Fibroblast of the conjunctiva (primary cell): Measurements from ENCODE around the gene PROM1.

Experiments used
- DNase-seq: peaks from one replicate; pipeline ENCODE4 v3.0.0-alpha.2; 2010; ENCODE audit warnings: low read depth

Gene PROM1

GRCh38 chr4:16056681-16057385 lies 27.0 kb downstream of the PROM1 start:
- no peak for DNase-seq

GRCh38 chr4:16055873-16056272 lies 27.9 kb downstream of the PROM1 start:
- no peak for DNase-seq

GRCh38 chr4:16055471-16055870 lies 28.4 kb downstream of the PROM1 start:
- no peak for DNase-seq

GRCh38 chr4:16052939-16053338 lies 30.9 kb downstream of the PROM1 start:
- no peak for DNase-seq

- DNase-seq, result no peak
These were observed 31.8 kb downstream of the PROM1 start for GRCh38 chr4:16051980-16052379.

- DNase-seq, result no peak
These were observed 32.7 kb downstream of the PROM1 start for GRCh38 chr4:16051132-16051531.

- no peak for DNase-seq
These were observed 33.2 kb downstream of the PROM1 start for GRCh38 chr4:16050669-16051068.

- no peak for DNase-seq
These were observed 35.0 kb downstream of the PROM1 start for GRCh38 chr4:16048619-16049419.

- no peak for DNase-seq
These were observed 38.1 kb downstream of the PROM1 start for GRCh38 chr4:16045687-16046086.

- no peak for DNase-seq
These were observed 40.0 kb downstream of the PROM1 start for GRCh38 chr4:16043642-16044498.

- DNase-seq, result no peak
These were observed 44.7 kb downstream of the PROM1 start for GRCh38 chr4:16039139-16039538.

- DNase-seq, result no peak
These were observed 45.9 kb downstream of the PROM1 start for GRCh38 chr4:16037901-16038300.

- no peak for DNase-seq
These were observed 48.0 kb downstream of the PROM1 start for GRCh38 chr4:16035843-16036242.

GRCh38 chr4:16034010-16034748 lies 49.6 kb downstream of the PROM1 start:
- DNase-seq, result no peak

GRCh38 chr4:16032396-16032770 lies 51.4 kb downstream of the PROM1 start:
- DNase-seq, result no peak

- DNase-seq, result no peak
These were observed 52.1 kb downstream of the PROM1 start for GRCh38 chr4:16031546-16032395.

- DNase-seq, result no peak
These were observed 53.9 kb downstream of the PROM1 start for GRCh38 chr4:16029886-16030285.

GRCh38 chr4:16029262-16029661 lies 54.6 kb downstream of the PROM1 start:
- no peak for DNase-seq

- no peak for DNase-seq
These were observed 56.2 kb downstream of the PROM1 start for GRCh38 chr4:16027626-16028025.

GRCh38 chr4:16027114-16027513 lies 56.7 kb downstream of the PROM1 start:
- DNase-seq, result no peak

GRCh38 chr4:16026160-16026761 lies 57.6 kb downstream of the PROM1 start:
- DNase-seq, result no peak
